ENCODE measurements around the gene SULT1C3.

The SULT1C3 gene

GRCh38 chr2:108301558-108301957 is 61.8 kb downstream of the SULT1C3 start:
- DNase-seq (ENCODE audit: low read depth in 4 of 4, low spot score in 1 of 4): no peak

GRCh38 chr2:108304975-108305374 is 65.2 kb downstream of the SULT1C3 start:
- DNase-seq (ENCODE audit: low read depth in 4 of 4, low spot score in 1 of 4): no peak

DNA sequence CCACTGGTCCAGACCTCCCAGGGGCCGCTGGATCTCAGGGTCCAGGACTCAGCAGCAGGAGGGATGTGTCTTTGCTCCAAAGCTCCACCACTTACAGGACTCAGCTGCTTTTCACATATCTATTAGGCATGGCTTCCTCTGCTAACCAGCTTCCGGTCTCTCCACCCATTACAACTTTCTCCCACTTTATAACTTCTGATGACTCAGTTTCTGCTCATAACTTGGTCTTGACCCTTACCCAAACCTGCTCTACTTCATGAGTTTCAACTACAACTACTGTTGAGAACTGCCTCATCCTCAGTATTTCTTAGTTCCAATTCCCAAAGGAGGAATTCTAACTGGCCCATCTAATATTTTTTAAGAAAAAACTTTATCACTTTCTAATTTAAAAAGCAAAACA is 66.1 kb downstream of the SULT1C3 start:
- no peak for DNase-seq (ENCODE audit: low read depth in 4 of 4, low spot score in 1 of 4)

GRCh38 chr2:108309903-108310302 is 70.1 kb downstream of the SULT1C3 start:
- DNase-seq (ENCODE audit: low read depth in 4 of 4, low spot score in 1 of 4): no peak

Data from stimulated activated CD4-positive, alpha-beta T cell treated with anti-CD3 and anti-CD28 coated beads, Interleukin-1b, Interleukin-23, amount 100 ng/mL, for 24 hours (primary cell).